Kidney glomerular epithelial cell (primary cell): ENCODE measurements around the gene KCTD15.
"Not testable (repeated sequence)": the region's sequence is repeated elsewhere in the genome, so short reads cannot be mapped to it uniquely, and the experiment has no call there.

Experiments used
- DNase-seq: peaks from one replicate; lab custom pipeline; 2025; lab: John Stamatoyannopoulos, UW

Gene KCTD15

DNA sequence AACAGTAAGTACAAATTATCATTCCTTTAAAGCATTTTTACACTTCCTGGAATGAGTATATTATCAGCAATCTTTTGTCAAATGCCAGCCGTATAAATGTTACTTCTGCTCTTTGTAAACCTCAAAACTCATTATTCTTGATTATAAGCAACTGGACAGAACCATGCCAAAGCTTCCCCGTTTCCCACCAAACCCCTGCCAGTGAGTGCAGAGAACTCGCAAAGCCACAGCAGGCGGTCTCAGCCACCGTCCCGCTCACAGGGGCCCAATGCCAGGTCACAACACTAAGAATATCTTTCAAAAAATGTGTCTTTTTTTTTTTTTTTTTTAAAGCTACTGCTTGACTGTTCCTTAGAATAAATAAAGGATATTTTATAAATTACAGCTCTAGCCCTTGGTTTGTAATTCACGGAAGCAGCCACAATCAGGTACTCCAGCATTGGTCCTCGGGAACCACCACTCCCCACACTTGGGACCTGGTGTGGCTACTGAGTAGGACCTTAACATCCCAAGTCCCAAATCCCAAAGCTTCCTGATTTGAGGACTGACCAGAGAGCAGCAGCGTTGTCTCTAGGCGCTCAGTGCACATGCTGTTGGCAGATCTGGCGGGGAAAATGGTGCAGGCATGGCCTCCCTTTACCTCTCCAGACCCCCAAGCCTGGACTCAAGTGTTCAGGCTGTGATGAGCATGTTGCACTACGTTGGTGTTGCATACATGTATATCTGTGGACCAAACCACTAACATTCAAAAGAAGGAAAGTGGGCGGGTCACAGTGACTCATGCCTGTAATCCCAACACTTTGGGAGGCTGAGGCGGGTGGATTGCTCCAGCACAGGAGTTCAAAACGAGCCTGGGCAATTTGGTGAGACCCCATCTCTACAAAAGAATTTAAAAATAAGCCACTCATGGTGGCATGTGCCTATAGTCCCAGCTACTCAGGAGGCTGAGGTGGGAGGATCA lies 19.0 kb downstream of the KCTD15 start:
- DNase-seq = no peak

DNA sequence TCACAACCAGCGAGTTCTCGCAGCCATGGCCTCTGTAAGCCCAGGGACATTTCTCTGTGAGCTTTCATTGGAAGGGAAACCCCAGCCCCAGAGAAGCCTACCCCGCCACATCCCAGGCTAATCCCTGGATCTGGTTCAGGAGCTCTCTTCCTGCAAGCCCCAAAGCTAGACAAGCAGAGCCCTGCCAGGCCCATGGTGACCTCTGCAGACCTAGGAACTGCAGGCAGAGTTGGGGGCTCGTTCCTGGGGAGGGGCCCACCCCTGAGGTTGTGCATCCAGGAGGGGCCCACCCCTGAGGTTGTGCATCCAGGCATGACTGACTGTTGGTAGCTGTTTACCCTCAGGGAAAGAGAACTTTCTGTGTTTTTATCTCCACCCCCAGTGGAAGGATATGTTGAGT lies 21.7 kb downstream of the KCTD15 start:
- no peak for DNase-seq

DNA sequence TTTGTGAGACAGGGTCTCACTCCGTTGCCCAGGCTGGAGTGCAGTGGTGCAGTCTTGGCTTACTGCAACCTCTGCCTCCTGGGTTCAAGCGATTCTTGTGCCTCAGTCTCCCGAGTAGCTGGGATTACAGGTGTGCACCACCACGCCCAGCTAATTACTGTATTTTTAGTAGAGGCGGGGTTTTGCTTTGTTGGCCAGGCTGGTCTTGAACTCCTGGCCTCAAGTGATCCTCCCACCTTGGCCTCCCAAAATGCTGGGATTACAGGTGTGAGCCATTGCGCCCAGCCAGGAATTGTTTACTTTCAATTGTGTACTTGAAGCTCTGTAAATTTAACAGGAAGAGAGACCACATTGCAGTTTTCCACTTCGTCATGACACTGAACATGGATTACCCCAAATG lies 22.4 kb downstream of the KCTD15 start:
- DNase-seq = not testable (repeated sequence)

DNA sequence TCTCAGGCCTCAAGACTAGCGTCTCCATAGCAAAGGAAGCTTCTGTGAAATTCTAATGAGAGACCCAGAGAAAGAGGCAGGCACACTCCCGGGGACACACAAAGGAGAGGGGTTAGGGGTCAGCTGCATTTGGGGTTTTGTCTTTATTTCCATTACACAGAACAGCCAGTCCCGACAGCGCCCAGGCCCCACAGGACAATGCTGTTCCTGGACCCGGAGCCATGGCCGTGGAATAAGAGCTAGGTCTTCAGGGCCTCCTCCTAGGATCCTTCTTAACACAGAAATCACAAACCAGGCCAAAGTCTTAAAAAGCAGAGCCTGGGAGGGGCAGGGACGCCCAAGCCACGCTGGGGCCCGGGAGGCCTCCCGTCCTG lies 22.8 kb downstream of the KCTD15 start:
- DNase-seq = no peak

DNA sequence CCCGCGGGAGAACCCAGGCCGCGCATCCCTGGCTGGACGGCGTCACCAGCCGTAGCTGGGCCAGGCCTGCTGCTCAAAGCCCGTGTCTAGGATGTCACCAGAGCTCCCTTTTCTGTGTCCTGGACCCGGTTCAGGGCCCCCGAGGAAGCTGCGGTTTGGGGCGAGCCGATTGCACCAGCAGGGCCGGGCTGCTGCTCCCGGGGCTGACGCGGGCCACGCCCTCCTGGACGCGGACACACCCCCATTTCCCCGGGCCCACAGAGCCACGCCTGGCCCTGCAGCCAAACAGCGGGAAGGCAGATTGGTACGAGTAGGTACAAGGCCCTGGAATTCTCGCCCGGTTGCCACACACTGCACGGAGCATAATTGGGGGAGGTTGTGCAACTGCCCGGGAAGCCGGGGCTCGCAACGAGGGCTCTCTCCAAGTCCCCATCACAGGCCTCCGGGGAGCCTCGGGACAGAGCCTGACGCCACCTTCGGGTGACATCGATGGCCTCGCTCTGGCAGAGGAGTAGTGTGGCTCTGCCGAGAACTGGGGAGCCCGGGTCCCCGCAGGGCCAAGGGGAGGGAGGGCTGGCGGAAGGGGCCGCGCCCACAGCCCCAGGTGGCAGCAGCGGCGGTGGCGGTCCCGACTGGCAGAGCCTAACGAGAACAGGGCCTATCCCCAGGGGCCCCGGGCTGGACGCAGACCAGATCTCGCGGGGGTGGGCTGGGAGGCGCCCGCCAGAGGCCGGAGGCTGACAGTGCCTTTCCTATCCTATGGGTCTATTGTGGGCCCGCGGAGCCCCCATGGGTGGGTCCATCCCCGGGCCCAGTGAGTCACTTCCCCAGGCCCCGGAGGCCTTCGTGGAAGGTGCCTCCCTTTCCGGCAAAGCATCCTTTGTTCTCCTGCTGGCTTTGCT lies 23.5 kb downstream of the KCTD15 start:
- peak; percentile 5 for DNase-seq

- DNase-seq = no peak
Measured at GRCh38 chr19:33821871-33822270, 25.2 kb downstream of the KCTD15 start.

GRCh38 chr19:33823341-33823740 lies 26.7 kb downstream of the KCTD15 start:
- no peak for DNase-seq

GRCh38 chr19:33825556-33825955 lies 28.9 kb downstream of the KCTD15 start:
- no peak for DNase-seq

- DNase-seq = no peak
Measured at GRCh38 chr19:33826521-33826920, 29.9 kb downstream of the KCTD15 start.

DNA sequence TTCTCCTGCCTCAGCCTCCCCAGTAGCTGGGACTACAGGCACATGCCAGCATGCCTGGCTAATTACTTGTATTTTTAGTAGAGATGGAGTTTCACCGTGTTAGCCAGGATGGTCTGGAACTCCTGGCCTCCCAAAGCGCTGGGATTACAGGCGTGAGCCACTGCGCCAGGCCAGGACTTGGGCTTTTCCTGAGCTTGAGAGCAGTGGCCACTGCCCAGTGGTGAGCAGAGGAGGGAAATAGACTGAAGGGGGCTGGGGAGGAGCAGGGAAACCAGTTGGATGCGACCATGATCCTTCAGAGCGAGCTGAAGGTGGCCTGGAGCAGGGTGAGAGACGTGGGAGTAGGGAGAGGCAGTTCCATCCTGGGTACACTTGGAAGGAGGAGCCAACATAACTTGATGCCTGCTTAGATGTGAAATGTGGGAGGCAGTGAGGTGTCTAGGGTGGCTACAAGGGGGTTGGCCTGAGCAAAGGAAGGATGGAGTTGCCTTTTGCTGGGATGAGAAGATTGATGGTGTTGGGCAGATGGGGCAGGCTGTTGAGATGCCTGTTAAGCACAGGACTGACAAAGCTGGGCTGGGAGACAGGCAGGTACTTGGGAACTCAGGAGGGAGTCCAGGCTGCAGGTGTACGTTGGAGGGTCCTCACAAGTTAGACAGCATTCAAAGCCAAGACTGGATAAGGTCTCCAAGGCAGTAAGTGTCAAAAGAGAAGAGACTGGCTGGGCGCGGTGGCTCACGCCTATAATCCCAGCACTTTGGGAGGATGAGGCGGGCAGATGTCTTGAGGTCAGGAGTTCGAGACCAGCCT lies 31.8 kb downstream of the KCTD15 start:
- no peak for DNase-seq

GRCh38 chr19:33830264-33830663 lies 33.6 kb downstream of the KCTD15 start:
- no peak for DNase-seq

- DNase-seq = no peak
Measured at GRCh38 chr19:33831825-33832224, 35.2 kb downstream of the KCTD15 start.

- no peak for DNase-seq
Measured at GRCh38 chr19:33832633-33833032, 36.0 kb downstream of the KCTD15 start.

DNA sequence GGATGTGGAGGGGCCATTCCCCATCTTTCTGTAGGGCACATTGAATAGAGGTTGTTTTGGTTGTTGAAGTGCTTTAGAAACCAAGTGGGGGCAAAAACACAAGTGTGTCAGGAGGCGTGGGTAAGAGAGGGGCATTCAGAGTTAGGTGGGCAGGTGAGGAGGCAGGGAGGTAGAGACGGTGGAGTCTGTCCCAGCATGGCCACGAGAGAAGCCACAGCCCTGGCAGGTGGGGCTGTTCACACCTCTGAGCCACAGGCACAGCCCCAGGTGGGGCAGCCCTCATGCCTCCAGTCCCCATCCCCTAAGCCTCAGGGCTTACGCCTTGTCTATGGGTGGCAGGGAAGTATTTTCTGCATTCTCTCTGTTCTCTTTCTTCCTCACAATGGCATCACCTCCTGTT lies 43.7 kb downstream of the KCTD15 start:
- no peak for DNase-seq

DNA sequence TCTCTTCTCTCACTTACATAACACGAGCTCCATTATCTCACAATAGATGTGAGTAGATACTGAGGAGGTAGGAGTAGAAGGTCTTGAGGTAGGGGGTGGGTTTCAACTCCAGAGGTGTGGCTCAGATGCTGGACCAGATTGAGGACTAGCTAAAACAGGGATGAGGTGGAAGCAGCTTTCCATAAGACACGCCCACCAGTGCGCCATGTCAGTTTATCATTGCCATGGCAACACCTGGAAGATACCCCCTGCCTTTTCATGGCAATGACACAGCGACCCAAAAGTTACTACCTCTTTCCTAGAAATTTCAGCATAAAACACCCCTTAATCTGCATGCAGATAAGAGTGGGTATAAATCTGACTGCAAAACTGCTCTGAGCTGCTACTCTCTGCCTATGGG lies 44.1 kb downstream of the KCTD15 start:
- DNase-seq = no peak

DNA sequence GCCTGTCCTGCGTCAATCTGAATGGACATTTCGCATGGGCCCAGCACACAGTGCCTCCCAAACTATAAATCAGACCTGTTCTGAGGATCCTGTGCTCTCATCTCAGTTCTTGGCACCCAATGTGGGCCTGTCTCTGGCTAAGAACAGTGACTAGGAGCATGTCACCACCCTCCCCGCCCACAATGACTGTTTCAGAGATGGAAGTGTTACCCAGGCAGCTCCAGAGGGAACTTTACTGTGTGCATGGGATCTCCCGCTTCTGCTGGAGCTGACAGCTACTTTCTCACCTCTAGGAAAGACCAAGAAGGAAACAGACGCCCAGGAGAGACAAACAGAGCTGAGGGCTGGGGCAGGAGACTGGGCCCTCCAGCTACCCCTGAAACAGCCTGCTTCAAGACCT lies 45.0 kb downstream of the KCTD15 start:
- DNase-seq = no peak

DNA sequence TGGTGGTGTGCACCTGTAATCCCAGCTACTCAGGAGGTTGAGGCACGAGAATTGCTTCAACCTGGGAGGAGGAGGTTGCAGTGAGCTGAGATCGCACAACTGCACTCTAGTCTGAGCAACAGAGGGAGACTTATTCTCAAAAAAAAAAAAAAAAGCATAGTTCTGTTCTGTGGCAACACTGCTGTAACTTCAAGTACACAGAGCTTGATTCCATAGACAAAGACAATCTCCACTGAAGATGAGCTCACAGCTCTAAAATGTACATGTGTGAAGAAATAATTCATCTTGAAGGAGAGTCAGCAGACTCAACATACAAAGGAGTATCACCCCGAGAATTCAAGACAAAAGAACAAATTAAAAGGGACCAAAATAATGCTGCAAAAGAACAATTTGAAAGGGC lies 47.8 kb downstream of the KCTD15 start:
- no peak for DNase-seq

- no peak for DNase-seq
Measured at GRCh38 chr19:33845498-33845897, 48.8 kb downstream of the KCTD15 start.

DNA sequence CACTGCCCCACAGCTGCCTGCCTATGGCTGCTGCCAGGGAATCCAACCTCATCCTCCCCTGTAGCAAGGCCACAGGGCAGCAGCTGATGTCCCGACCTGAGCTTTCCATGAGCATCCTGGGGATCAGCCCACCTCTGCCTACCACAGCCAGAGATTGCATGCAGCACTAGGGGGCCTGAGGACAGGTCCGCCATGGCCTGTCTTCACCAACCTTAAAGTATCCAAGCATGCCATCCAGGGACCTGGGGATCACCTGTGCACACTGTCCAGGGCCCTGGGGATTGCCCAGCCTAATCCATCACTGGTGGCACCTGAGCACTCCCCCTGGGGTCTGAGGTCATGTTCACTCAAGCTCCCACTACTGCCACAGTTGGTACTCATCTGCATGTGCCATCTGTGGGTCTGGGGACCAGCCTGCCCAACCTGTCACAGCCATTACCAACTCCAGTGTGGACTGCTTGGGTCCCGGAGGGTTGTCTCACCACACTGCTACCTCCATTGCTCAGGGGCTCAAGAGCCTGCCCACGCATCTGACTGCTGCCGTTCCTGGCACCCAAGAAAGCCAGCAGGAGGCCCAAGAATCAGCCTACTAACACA lies 53.0 kb downstream of the KCTD15 start:
- DNase-seq = no peak

DNA sequence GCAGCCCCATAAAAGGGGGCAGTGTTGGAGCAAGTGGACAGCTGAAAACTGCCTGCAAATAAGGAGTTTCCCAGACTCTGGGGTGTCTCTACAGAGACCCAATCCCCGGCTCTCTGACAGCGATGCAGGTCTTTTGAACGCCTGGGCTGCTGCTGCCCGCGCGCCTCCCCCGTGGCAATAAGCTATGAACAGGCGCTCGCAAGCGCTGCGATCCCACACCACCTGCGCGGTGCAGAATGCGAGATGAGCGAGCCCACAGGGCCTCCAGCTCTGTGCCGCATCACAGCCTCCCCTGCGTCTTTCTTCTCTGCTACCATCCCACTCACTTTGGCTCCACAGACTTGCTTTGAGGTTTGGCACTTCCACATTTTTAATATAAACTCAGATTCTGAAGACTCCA lies 62.3 kb downstream of the KCTD15 start:
- DNase-seq = no peak

GRCh38 chr19:33860312-33861090 lies 63.8 kb downstream of the KCTD15 start:
- DNase-seq = no peak
